ENCODE results near the gene PTPRM. TPM values are rescaled to one million over a fixed set of nuclear protein-coding genes. Genes with fewer than 3 reads are reported as not detected.

Gene PTPRM
- polyA plus RNA-seq, 3 donors, result 0.04 to 2.1 (median 0.66) TPM

DNA sequence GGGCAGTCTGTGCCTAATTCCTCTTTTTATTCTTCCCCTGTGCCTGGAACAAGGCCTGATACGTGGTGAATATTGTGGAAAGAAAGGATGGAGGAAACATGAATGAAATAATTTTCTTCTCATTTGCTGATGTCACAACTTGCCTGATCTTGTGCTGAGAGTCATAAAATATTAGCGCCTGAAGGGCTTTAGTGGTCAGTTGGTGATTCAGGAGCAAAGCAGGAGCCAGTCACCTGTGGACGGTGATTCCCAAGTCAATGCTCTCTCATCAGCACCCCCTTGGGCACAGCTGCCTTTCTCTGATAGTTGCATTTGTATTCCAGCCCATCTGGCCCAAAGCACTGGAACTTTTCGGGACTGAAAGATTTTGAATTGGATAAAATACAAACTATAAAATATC, 539.5 kb downstream of the PTPRM start:
- no peak overlapping the region for H3K27ac Mint-ChIP-seq
- H3K4me3 Mint-ChIP-seq, result no peak overlapping the region
- Histone ChIP-seq H3K27me3 (ENCODE audit: control insufficient read depth in 2 of 2, insufficient read depth in 2 of 2, low read length in 2 of 2) (no peaks in the 10 kb centered on the region), H3K36me3 (replicated peaks in 1 of 2; ENCODE audit: control insufficient read depth in 1 of 2, insufficient read depth in 2 of 2, low read length in 2 of 2) (no peaks in the 10 kb centered on the region), H3K4me1 (ENCODE audit: control insufficient read depth in 1 of 2, insufficient read depth in 2 of 2, low read length in 2 of 2) (no peaks in the 10 kb centered on the region), H3K4me3 (replicated peaks in 1 of 3; ENCODE audit: low read depth in 2 of 3, low read length in 3 of 3) (no peak overlapping the region), H3K9ac (ENCODE audit: insufficient read depth, low read length, poor library complexity, severe bottlenecking) (no peak overlapping the region), H3K4me2 (replicated peaks; ENCODE audit: extremely low read depth, low read length, poor library complexity, severe bottlenecking) (no peak overlapping the region), H3K9me3 (replicated peaks in 1 of 2; ENCODE audit: control insufficient read depth in 1 of 2, insufficient read depth in 1 of 2, low read length in 2 of 2) (peaks cover 0 to 5% of the 10 kb centered on the region in 2 donors), H2AFZ (ENCODE audit: insufficient read depth, low read depth, low read length, poor library complexity, severe bottlenecking) (no peak overlapping the region), H3K79me2 (ENCODE audit: insufficient read depth, low read length) (no peaks in the 10 kb centered on the region), H4K20me1 (ENCODE audit: insufficient read depth, low read length) (no peaks in the 10 kb centered on the region), H3K27ac (ENCODE audit: low read depth in 1 of 2, low read length in 2 of 2) (no peak overlapping the region)
- H3K9me3 Mint-ChIP-seq, result peaks cover 2 to 14% (median 7%) of the 10 kb centered on the region in 7 donors
- H3K27me3 Mint-ChIP-seq (ENCODE audit: low read depth in 3 of 3), result no peaks in the 10 kb centered on the region
- TF ChIP-seq, protein P1, sequence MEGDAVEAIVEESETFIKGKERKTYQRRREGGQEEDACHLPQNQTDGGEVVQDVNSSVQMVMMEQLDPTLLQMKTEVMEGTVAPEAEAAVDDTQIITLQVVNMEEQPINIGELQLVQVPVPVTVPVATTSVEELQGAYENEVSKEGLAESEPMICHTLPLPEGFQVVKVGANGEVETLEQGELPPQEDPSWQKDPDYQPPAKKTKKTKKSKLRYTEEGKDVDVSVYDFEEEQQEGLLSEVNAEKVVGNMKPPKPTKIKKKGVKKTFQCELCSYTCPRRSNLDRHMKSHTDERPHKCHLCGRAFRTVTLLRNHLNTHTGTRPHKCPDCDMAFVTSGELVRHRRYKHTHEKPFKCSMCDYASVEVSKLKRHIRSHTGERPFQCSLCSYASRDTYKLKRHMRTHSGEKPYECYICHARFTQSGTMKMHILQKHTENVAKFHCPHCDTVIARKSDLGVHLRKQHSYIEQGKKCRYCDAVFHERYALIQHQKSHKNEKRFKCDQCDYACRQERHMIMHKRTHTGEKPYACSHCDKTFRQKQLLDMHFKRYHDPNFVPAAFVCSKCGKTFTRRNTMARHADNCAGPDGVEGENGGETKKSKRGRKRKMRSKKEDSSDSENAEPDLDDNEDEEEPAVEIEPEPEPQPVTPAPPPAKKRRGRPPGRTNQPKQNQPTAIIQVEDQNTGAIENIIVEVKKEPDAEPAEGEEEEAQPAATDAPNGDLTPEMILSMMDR (IDR thresholded peaks at IDR 0.05), result no peak
- intact Hi-C loops (cut with micrococcal nuclease), result no loop called here
- no peaks in the 10 kb centered on the region for H3K4me1 Mint-ChIP-seq
- DNase-seq, result no peak
- H3K36me3 Mint-ChIP-seq, result no peaks in the 10 kb centered on the region
- 91% methylated on average over 3 of the region's 4 CpGs for WGBS (ENCODE audit: insufficient coverage)

DNA sequence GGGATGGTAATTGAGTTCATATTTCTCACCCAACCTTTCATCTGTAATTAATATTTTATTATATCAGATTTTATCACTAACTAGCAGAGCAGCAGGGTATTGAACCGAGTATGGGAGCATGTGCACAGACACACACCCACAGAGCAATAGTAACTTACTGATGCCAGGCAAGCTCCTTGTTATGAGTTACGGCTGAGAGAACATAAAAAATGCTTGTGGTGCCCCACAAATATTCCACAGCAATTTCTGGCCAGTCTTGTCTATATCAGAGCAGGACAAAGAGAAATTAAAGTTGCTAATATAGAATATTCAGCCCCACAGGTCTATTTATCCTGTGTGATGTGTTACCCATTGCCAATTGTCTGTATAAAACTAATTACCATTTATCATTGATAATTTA, 540.3 kb downstream of the PTPRM start:
- no peaks in the 10 kb centered on the region for H3K4me1 ChIP-seq (ENCODE audit: control insufficient read depth in 1 of 2, insufficient read depth in 2 of 2, low read length in 2 of 2)
- no CpG with 5 or more reads among the region's 2 CpGs for WGBS (ENCODE audit: insufficient coverage)
- DNase-seq, result no peak
- H4K20me1 ChIP-seq (ENCODE audit: insufficient read depth, low read length), result no peaks in the 10 kb centered on the region
- H3K36me3 ChIP-seq (replicated peaks in 1 of 2; ENCODE audit: control insufficient read depth in 1 of 2, insufficient read depth in 2 of 2, low read length in 2 of 2), result no peaks in the 10 kb centered on the region
- Mint-ChIP-seq H3K4me1 (no peaks in the 10 kb centered on the region), H3K9me3 (peaks cover 1 to 12% (median 7%) of the 10 kb centered on the region in 7 donors), H3K4me3 (no peak overlapping the region), H3K27ac (no peak overlapping the region), H3K27me3 (ENCODE audit: low read depth in 3 of 3) (no peaks in the 10 kb centered on the region), H3K36me3 (no peaks in the 10 kb centered on the region)
- H3K27ac ChIP-seq (ENCODE audit: low read depth in 1 of 2, low read length in 2 of 2), result no peak overlapping the region
- H2AFZ ChIP-seq (ENCODE audit: insufficient read depth, low read depth, low read length, poor library complexity, severe bottlenecking), result no peak overlapping the region
- H3K79me2 ChIP-seq (ENCODE audit: insufficient read depth, low read length), result no peaks in the 10 kb centered on the region
- H3K4me2 ChIP-seq (replicated peaks; ENCODE audit: extremely low read depth, low read length, poor library complexity, severe bottlenecking), result no peak overlapping the region
- no peak overlapping the region for H3K4me3 ChIP-seq (replicated peaks in 1 of 3; ENCODE audit: low read depth in 2 of 3, low read length in 3 of 3)
- no peaks in the 10 kb centered on the region for H3K27me3 ChIP-seq (ENCODE audit: control insufficient read depth in 2 of 2, insufficient read depth in 2 of 2, low read length in 2 of 2)
- TF ChIP-seq, protein P1 (IDR thresholded peaks at IDR 0.05), result no peak
- no peak overlapping the region for H3K9ac ChIP-seq (ENCODE audit: insufficient read depth, low read length, poor library complexity, severe bottlenecking)
- peaks cover 0 to 3% of the 10 kb centered on the region in 2 donors for H3K9me3 ChIP-seq (replicated peaks in 1 of 2; ENCODE audit: control insufficient read depth in 1 of 2, insufficient read depth in 1 of 2, low read length in 2 of 2)
- intact Hi-C loops (cut with micrococcal nuclease), result no loop called here
